HG03064 (cell line): ENCODE data around the gene EBP.
A peak's percentile ranks its signal among the peaks of the same experiment; 100 is the strongest.
"Not testable (repeated sequence)": the region's sequence is repeated elsewhere in the genome, so short reads cannot be mapped to it uniquely, and the experiment has no call there.

Experiments used
- ATAC-seq: cut with Tn5 transposase; IDR thresholded peaks from one replicate; pipeline ENCODE4 v1.9.1; 2021; ENCODE audit warnings: low read depth; ENCODE audit not compliant: unreplicated experiment

EBP gene

DNA sequence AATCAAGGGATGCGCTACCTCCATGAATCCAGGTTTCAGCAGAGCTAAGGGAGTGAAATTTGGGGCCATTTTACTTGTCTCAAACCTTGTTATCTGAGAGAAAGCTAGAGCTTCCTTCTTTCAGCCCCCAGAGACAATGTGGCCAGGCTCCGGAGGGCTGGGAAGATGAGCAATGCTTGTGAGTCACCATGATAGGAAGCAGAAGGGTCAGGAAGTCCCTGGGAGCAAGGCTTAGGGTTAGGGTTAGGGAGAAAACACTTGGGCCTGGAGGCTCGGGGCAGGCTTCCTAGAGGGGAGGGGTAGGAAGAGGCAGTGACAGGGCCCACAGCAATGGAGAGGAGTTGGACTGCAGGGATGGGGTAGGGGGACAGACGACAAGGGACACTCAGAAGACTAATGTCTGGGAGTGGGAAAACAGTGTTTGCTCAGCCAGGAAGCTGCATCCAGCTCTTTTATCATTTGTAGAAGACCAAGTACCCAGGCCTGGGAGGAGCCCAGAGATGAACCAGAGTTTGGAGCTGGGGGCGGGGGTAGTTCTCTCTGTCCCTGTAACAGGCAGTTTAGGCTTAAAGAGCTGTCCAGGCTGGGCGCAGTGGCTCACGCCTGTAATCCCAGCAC is 29.2 kb upstream of the EBP start:
- ATAC-seq, result no peak

- ATAC-seq, result no peak
Measured at GRCh38 chrX:48493890-48494364, 27.7 kb upstream of the EBP start.

DNA sequence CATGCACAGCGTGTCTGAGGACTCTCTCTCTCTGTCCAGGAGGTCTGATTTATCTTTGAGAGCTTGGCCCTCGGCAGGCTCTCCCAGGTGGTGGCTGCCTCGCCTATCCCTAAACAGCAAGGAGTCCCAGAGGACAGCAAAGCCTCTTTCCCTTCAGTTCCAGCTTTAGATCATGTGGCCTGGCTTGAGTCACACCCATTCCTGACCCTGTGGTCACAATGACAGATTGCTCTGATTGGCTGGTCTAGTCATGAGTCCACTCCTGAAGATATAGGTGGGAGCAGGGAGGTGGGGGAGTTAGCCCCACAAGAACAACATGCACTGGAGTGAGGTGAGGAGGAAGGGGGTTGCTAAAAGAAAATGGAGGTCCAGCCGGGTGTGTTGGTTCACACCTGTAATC is 24.9 kb upstream of the EBP start:
- ATAC-seq, result no peak

- ATAC-seq, result no peak
Measured at GRCh38 chrX:48497871-48498270, 23.7 kb upstream of the EBP start.

- no peak for ATAC-seq
Measured at GRCh38 chrX:48498374-48498809, 23.2 kb upstream of the EBP start.

- no peak for ATAC-seq
Measured at GRCh38 chrX:48504261-48504660, 17.3 kb upstream of the EBP start.

GRCh38 chrX:48505481-48505880 is 16.1 kb upstream of the EBP start:
- ATAC-seq, result no peak

- no peak for ATAC-seq
Measured at GRCh38 chrX:48507246-48507645, 14.4 kb upstream of the EBP start.

DNA sequence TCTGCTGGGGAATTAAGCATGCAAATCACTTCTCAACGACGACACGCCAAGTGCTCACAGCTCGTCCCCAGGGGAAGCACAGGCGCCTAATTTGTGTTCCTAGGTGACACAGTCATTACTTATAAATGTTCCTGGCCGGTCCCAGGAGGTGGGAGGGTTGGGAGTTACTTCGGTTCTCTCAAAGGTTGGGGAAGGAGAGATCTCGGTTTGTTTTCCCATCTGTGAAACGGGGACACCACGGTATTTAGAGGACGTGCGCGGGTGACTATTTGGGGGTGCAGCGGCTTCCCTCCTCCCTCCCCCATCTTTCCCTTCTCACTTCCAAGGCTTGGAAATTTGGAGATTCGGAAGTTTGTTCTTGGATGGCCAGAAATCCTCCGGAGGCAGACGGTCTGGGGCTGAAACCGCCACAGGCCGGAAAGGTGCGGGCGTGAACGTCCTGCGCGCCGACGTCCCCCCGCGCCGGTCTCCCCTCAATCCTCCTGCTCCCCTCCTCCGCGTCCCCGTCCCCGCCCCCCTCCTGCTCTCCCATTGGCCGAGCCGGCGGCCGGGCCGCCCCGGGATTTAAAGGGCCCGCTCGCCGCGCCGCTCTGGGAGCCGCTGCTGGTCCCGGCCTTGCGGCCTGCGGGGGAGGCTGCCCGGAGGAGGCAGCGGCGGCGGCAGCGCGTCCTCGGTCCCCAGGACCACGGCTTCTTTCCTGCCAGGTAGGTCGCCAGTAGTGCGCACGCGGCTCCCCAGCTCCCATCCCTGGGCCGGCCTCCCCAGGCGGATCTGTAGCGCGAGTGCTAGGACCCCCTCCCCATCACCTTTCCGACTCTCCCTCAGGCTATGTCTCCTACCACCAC is 13.0 kb upstream of the EBP start, which contains the start of gene PORCN:
Gene PORCN, plus strand, starts transcription at position 593 of the 845 bp plus-strand sequence. CDS start 829 bp downstream, outside the sequence.
- ATAC-seq, result peak; percentile 65

- no peak for ATAC-seq
Measured at GRCh38 chrX:48509245-48509590, 12.4 kb upstream of the EBP start.

- no peak for ATAC-seq
Measured at GRCh38 chrX:48509619-48510018, 12.0 kb upstream of the EBP start.

DNA sequence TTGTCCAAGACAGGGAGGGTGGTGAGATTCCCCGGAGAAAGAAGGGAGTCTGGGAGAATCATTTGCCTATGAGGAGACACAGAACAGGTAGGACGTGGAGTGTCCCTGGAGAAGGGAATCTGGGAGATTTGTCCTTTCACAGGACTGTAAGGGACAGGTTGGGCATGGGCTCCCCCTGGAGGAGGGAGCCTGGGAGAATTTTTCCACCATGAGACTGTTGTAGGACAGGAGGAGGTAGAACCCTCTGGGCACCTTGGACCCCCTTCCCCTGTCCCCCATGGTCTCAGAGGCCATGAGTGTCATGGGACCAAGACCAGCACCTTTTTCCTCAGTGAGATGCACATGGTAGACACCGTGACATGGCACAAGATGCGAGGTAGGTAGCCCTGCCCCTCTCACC is 10.0 kb upstream of the EBP start:
- no peak for ATAC-seq

- ATAC-seq, result no peak
Measured at GRCh38 chrX:48512371-48512935, 9.2 kb upstream of the EBP start.

- ATAC-seq, result no peak
Measured at GRCh38 chrX:48513670-48514069, 7.9 kb upstream of the EBP start.

DNA sequence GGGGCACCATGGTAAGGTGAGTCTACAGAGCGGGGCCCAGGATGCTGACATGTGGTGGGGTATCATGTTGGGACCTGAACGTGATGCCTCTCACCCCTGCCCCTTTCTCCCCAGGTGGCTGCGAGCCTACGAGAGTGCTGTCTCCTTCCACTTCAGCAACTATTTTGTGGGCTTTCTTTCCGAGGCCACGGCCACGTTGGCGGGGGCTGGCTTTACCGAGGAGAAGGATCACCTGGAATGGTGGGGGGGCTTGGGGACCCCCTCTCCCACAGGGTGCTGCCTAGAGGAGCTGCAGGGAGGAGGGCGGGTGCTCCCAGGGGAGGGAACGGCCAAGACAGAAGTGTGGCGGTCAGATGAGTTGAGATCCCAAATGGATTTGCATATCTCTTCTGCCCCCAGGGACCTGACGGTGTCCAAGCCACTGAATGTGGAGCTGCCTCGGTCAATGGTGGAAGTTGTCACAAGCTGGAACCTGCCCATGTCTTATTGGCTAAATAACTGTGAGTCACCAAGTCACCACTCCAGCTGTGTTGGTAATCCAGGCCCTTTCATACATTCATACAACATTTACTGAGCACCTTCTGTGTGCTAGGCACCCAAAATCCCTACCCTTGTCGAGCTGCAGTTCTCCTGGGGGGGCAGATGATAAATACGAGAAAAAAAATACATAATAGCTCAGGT is 7.3 kb upstream of the EBP start:
- ATAC-seq, result no peak

DNA sequence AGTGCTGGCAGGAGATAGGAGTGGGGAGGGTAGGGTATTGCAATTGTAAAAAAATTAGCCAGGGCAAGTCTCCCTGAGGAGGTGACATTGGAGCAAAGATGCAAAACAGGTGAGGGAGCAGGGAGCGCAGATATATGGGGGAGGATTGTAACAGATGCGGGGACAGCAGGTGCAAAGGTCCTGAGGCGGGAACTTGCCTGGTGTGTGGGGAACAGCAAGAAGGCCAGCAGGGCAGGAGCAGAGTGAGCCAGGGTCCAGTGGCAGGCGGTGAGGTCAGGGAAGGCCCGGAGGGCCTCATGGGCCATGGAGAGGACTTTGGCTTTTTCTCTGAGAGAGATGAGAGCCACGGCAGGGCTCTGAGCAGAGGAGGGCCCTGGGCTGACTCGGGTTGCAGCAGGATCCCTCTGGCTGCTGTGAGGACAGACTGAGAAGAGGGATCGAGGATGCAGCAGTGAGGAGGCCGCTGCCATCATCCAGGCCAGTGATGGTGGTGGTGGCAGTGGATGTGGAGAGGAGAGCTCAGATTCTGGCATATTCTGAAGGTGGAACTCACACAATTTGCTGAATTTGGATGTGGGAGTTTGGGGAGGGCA is 6.6 kb upstream of the EBP start:
- ATAC-seq, result no peak

DNA sequence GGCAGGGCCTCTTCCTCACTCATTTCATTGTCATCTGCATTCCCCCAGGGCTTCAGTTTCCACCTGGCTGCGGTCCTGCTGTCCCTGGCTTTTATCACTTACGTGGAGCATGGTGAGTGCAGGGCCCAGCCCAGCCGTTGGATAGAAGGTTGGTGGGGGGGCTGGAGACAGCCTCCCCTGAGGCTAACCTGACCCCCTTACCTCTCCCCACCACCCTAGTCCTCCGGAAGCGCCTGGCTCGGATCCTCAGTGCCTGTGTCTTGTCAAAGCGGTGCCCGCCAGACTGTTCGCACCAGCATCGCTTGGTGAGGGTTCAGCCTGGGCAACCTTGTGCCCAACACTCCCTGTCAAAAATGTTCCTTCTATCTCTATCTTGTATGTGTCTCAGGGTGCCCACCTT is 5.8 kb upstream of the EBP start:
- ATAC-seq, result no peak

DNA sequence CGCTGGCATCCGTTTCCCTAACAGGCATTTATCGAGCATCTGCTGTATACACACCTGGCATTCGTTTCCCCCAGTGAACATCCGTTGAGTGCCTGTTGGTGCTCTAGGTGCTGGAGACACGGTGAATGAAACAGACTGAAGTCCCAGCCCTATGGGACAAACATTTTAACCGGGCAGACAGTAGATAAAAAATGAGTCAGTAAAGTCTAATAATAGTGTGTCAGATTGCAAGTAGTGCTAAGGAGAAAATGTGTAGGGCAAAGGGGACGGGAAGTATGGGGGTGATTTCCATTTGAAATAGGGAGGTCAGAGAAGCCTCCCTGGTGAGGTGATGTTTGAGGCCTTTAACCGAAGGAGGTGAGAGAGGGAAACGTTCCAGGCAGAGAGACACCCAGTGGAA is 5.3 kb upstream of the EBP start:
- ATAC-seq, result no peak

GRCh38 chrX:48516987-48517386 is 4.6 kb upstream of the EBP start:
- ATAC-seq, result no peak

DNA sequence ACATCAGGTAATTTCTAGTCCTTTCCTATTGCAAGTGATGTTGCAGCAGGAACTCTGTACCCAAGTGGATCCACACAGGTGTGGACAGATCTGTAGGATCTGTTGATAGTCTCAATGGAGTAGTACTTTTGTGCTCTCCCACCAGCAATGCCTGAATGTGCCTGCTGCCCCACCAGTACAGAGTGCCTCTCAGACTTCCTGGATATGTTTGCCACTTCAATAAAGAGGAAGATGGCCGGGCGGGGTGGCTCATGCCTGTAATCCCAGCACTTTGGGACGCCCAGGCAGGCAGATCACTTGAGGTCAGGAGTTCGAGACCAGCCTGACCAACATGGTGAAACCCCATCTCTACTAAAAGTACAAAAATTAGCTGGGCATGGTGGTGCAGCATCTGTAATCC is 2.1 kb upstream of the EBP start:
- ATAC-seq, result not testable (repeated sequence)

DNA sequence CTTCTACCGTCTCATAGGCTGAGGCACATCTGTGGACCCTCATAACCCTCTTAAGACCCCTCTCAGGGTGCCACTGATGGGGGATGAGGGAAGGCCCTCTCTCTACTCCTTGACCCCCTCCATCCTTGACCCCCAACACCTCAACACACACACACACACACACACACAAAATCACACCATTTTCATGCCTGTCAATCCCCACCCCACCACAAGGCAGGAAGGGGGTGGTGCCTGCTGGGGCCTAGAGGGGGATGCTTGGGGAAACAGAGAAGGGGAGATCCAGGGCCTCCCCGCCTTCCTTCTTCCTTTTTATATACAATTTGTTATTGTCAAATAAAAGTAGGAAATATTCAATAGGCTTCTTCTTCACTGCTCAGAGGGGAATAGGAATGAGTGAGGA is 1.2 kb upstream of the EBP start:
- no peak for ATAC-seq
